NT2/D1 (cell line): Measurements from ENCODE around the gene SH3RF1.

ENCODE experiments used
- DNase-seq: peaks from one replicate; pipeline ENCODE4 v3.0.0-alpha.2; 2011; ENCODE audit warnings: low read depth, low spot score
- H3K27me3 ChIP-seq: 2 replicates; pipeline ENCODE4 v1.6.0; 2011; ENCODE audit warnings: mild to moderate bottlenecking; ENCODE audit not compliant: insufficient read length, insufficient read depth
- H3K36me3 ChIP-seq: 2 replicates; pipeline ENCODE4 v1.6.1; 2011; ENCODE audit warnings: mild to moderate bottlenecking, low read length, mixed read lengths; ENCODE audit not compliant: insufficient read depth, insufficient read length
- H3K4me1 ChIP-seq: 2 replicates; pipeline ENCODE4 v1.5.1; 2011; ENCODE audit not compliant: insufficient read depth, insufficient read length
- H3K4me3 ChIP-seq: 2 replicates; pipeline ENCODE4 v1.5.1; 2011; ENCODE audit warnings: low read depth; ENCODE audit not compliant: insufficient read length
- H3K9ac ChIP-seq: 2 replicates; pipeline ENCODE4 v1.6.0; 2011; ENCODE audit warnings: low read depth; ENCODE audit not compliant: insufficient read length
- H3K9me3 ChIP-seq: 2 replicates; pipeline ENCODE4 v1.5.1; 2011; ENCODE audit warnings: mild to moderate bottlenecking, low read length; ENCODE audit not compliant: insufficient read depth
- SUZ12 ChIP-seq: IDR thresholded peaks from 2 replicates; pipeline ENCODE4 v1.6.1; 2011; ENCODE audit not compliant: insufficient read length, insufficient read depth; ENCODE audit errors: extremely low read depth
- YY1 ChIP-seq: IDR thresholded peaks from 2 replicates; pipeline ENCODE4 v1.6.1; 2011; ENCODE audit not compliant: insufficient read length, insufficient read depth
- ZNF274 ChIP-seq: IDR thresholded peaks from 2 replicates; pipeline ENCODE4 v1.6.1; 2011; ENCODE audit warnings: mild to moderate bottlenecking, low read depth, low read length

SH3RF1 gene

GRCh38 chr4:169266081-169266480 lies 4.7 kb downstream of the SH3RF1 start:
- TF ChIP-seq YY1: no peak
- no peak for TF ChIP-seq SUZ12
- no peak for TF ChIP-seq ZNF274
- no peak overlapping the region for H3K9ac ChIP-seq
- H3K27me3 ChIP-seq: peaks cover 5% of the 10 kb centered on the region
- no peak for DNase-seq
- H3K36me3 ChIP-seq: peaks cover 18% of the 10 kb centered on the region
- H3K9me3 ChIP-seq: no peaks in the 10 kb centered on the region
- H3K4me3 ChIP-seq: no peak overlapping the region
- H3K4me1 ChIP-seq: peaks cover 5% of the 10 kb centered on the region

- TF ChIP-seq ZNF274: no peak
- TF ChIP-seq SUZ12: no peak
- TF ChIP-seq YY1: no peak
- peaks cover 3% of the 10 kb centered on the region for H3K4me1 ChIP-seq
- no peak overlapping the region for H3K4me3 ChIP-seq
- H3K9ac ChIP-seq: no peak overlapping the region
- no peaks in the 10 kb centered on the region for H3K9me3 ChIP-seq
- H3K27me3 ChIP-seq: peaks cover under 1% of the 10 kb centered on the region
- DNase-seq: no peak
- H3K36me3 ChIP-seq: peaks cover 18% of the 10 kb centered on the region
These were observed 6.9 kb downstream of the SH3RF1 start for GRCh38 chr4:169263791-169264392.

DNA sequence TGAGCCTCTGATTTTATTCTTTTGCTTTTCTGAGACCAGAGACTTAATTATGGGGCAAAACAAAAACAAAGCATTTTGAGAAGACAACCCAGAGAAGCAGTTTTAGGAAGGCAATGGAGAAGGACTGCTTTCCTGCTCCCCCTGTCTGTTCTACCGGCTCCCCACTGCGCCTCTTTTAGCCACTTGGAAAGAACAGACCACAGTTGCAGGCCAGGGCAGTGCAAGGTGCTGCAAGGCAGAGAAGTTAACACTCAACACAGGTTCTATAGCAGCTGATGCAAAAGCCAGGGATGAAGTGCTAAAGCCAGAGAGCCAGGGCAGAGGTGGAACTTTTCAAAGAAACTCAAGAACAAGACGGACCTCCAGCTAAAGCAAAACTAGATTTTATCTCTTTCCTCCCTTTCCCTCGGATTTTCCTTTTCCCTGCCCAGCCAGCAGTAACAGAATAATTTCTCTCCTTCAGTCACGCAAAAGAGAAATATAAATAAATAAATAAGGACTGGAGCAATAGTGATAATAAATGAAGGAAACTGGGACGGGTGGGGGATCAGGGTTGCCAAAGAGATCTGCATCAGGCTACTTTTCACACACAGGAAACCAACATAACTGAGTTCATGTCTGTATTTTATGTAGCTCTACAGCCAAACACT lies 10.4 kb downstream of the SH3RF1 start:
- DNase-seq: no peak
- H3K9ac ChIP-seq: no peak overlapping the region
- H3K9me3 ChIP-seq: no peaks in the 10 kb centered on the region
- TF ChIP-seq YY1 (no peak), ZNF274 (no peak), SUZ12 (no peak)
- H3K4me3 ChIP-seq: no peak overlapping the region
- H3K36me3 ChIP-seq: peaks cover 14% of the 10 kb centered on the region
- H3K4me1 ChIP-seq: no peaks in the 10 kb centered on the region
- no peaks in the 10 kb centered on the region for H3K27me3 ChIP-seq

DNA sequence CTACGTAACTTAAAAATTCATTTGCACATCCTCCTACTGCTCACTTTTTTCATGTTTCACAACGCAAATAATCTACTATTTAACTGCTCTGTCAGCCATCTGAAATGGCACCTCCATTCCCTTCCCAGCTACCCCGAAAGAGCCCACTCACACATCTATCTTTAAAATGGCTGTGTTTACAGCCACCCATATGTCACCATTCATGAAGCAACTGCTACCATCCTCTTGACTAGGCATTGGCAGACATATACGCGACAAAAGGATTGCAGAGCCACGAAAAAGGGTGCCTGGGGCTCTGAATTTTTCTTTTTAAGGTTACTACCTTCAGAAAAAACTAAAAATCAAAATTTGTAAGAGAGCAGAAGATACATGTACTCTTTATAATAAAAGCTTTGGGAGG lies 11.5 kb downstream of the SH3RF1 start:
- DNase-seq: no peak
- no peaks in the 10 kb centered on the region for H3K4me1 ChIP-seq
- no peaks in the 10 kb centered on the region for H3K27me3 ChIP-seq
- H3K4me3 ChIP-seq: no peak overlapping the region
- no peak overlapping the region for H3K9ac ChIP-seq
- H3K36me3 ChIP-seq: peaks cover 10% of the 10 kb centered on the region
- H3K9me3 ChIP-seq: no peaks in the 10 kb centered on the region
- TF ChIP-seq SUZ12: no peak
- no peak for TF ChIP-seq ZNF274
- no peak for TF ChIP-seq YY1

DNA sequence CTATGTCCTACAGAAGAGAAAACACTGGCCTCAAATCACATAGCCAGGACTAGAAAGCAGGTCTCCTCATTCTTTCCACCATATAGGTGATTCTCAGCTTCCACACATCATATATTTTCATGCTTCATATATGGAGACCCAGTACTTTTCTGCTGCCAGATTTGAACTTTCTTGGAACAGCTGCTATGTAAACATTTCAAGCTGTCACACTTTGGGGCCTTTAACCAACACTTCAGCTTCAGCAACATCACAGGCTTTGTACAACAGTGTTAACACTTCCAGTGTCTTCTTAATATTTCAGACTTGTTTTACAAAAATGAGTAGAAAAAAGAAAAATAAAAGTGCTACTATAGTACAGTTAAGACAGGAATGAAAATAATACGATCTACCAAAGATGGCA lies 12.6 kb downstream of the SH3RF1 start:
- Histone ChIP-seq H3K9ac (no peak overlapping the region), H3K9me3 (no peaks in the 10 kb centered on the region), H3K27me3 (no peaks in the 10 kb centered on the region), H3K4me3 (no peak overlapping the region), H3K36me3 (no peaks in the 10 kb centered on the region), H3K4me1 (no peaks in the 10 kb centered on the region)
- DNase-seq: no peak
- no peak for TF ChIP-seq ZNF274
- TF ChIP-seq SUZ12: no peak
- no peak for TF ChIP-seq YY1

GRCh38 chr4:169256856-169257761 lies 13.6 kb downstream of the SH3RF1 start:
- no peaks in the 10 kb centered on the region for H3K9me3 ChIP-seq
- DNase-seq: no peak
- no peaks in the 10 kb centered on the region for H3K4me1 ChIP-seq
- no peaks in the 10 kb centered on the region for H3K36me3 ChIP-seq
- TF ChIP-seq ZNF274 (no peak), YY1 (no peak), SUZ12 (no peak)
- H3K4me3 ChIP-seq: no peak overlapping the region
- H3K9ac ChIP-seq: no peak overlapping the region
- H3K27me3 ChIP-seq: no peaks in the 10 kb centered on the region

GRCh38 chr4:169256101-169256612 lies 14.6 kb downstream of the SH3RF1 start:
- Histone ChIP-seq H3K4me3 (no peak overlapping the region), H3K4me1 (no peaks in the 10 kb centered on the region), H3K36me3 (no peaks in the 10 kb centered on the region), H3K9ac (no peak overlapping the region), H3K27me3 (no peaks in the 10 kb centered on the region), H3K9me3 (no peaks in the 10 kb centered on the region)
- no peak for TF ChIP-seq YY1
- no peak for TF ChIP-seq SUZ12
- TF ChIP-seq ZNF274: no peak
- DNase-seq: no peak
